ENCODE results near the gene ZNF341.

The ZNF341 gene

GRCh38 chr20:33827634-33828325 is 96.0 kb downstream of the ZNF341 start:
- Histone ChIP-seq H3K9me3 (ENCODE audit: control insufficient read depth in 2 of 2, low read length in 2 of 2) (no peaks in the 10 kb centered on the region), H3K9ac (ENCODE audit: low read depth in 1 of 2, low read length in 2 of 2) (no peak overlapping the region), H3K27me3 (ENCODE audit: control insufficient read depth in 2 of 2, insufficient read depth in 2 of 2, low read length in 2 of 2) (no peaks in the 10 kb centered on the region), H3K27ac (ENCODE audit: low read depth in 2 of 2, low read length in 2 of 2) (peak overlapping the region in 1 of 2 donors; percentile 34), H3K4me3 (ENCODE audit: low read length in 2 of 2) (no peak overlapping the region), H3K4me1 (ENCODE audit: control insufficient read depth in 2 of 2, insufficient read depth in 2 of 2, low read length in 2 of 2) (peaks cover 70 to 81% of the 10 kb centered on the region in 2 donors), H3K36me3 (ENCODE audit: control insufficient read depth in 2 of 2, insufficient read depth in 2 of 2, low read length in 2 of 2) (peaks cover 0 to 9% of the 10 kb centered on the region in 2 donors)

- peaks cover 0 to 6% of the 10 kb centered on the region in 2 donors for H3K36me3 ChIP-seq (ENCODE audit: control insufficient read depth in 2 of 2, insufficient read depth in 2 of 2, low read length in 2 of 2)
- no peak overlapping the region for H3K9ac ChIP-seq (ENCODE audit: low read depth in 1 of 2, low read length in 2 of 2)
- no peaks in the 10 kb centered on the region for H3K9me3 ChIP-seq (ENCODE audit: control insufficient read depth in 2 of 2, low read length in 2 of 2)
- peak overlapping the region in 1 of 2 donors; percentile 34 for H3K27ac ChIP-seq (ENCODE audit: low read depth in 2 of 2, low read length in 2 of 2)
- no peaks in the 10 kb centered on the region for H3K27me3 ChIP-seq (ENCODE audit: control insufficient read depth in 2 of 2, insufficient read depth in 2 of 2, low read length in 2 of 2)
- no peak overlapping the region for H3K4me3 ChIP-seq (ENCODE audit: low read length in 2 of 2)
- peaks cover 76 to 87% of the 10 kb centered on the region in 2 donors for H3K4me1 ChIP-seq (ENCODE audit: control insufficient read depth in 2 of 2, insufficient read depth in 2 of 2, low read length in 2 of 2)
These were observed 96.6 kb downstream of the ZNF341 start for GRCh38 chr20:33828326-33828844.

GRCh38 chr20:33828967-33829560 is 97.3 kb downstream of the ZNF341 start:
- Histone ChIP-seq H3K4me1 (ENCODE audit: control insufficient read depth in 2 of 2, insufficient read depth in 2 of 2, low read length in 2 of 2) (peaks cover 75 to 91% of the 10 kb centered on the region in 2 donors), H3K4me3 (ENCODE audit: low read length in 2 of 2) (peak overlapping the region in 1 of 2 donors; percentile 16), H3K27ac (ENCODE audit: low read depth in 2 of 2, low read length in 2 of 2) (no peak overlapping the region), H3K36me3 (ENCODE audit: control insufficient read depth in 2 of 2, insufficient read depth in 2 of 2, low read length in 2 of 2) (peaks cover 0 to 4% of the 10 kb centered on the region in 2 donors), H3K9ac (ENCODE audit: low read depth in 1 of 2, low read length in 2 of 2) (no peak overlapping the region), H3K27me3 (ENCODE audit: control insufficient read depth in 2 of 2, insufficient read depth in 2 of 2, low read length in 2 of 2) (no peaks in the 10 kb centered on the region), H3K9me3 (ENCODE audit: control insufficient read depth in 2 of 2, low read length in 2 of 2) (no peaks in the 10 kb centered on the region)

GRCh38 chr20:33829636-33830035 is 97.8 kb downstream of the ZNF341 start:
- Histone ChIP-seq H3K27ac (ENCODE audit: low read depth in 2 of 2, low read length in 2 of 2) (peak overlapping the region in 1 of 2 donors; percentile 31), H3K4me1 (ENCODE audit: control insufficient read depth in 2 of 2, insufficient read depth in 2 of 2, low read length in 2 of 2) (peaks cover 75 to 85% of the 10 kb centered on the region in 2 donors), H3K4me3 (ENCODE audit: low read length in 2 of 2) (no peak overlapping the region), H3K9me3 (ENCODE audit: control insufficient read depth in 2 of 2, low read length in 2 of 2) (no peaks in the 10 kb centered on the region), H3K36me3 (ENCODE audit: control insufficient read depth in 2 of 2, insufficient read depth in 2 of 2, low read length in 2 of 2) (peaks cover 0 to 4% of the 10 kb centered on the region in 2 donors), H3K9ac (ENCODE audit: low read depth in 1 of 2, low read length in 2 of 2) (no peak overlapping the region), H3K27me3 (ENCODE audit: control insufficient read depth in 2 of 2, insufficient read depth in 2 of 2, low read length in 2 of 2) (no peaks in the 10 kb centered on the region)

GRCh38 chr20:33830371-33830770 is 98.6 kb downstream of the ZNF341 start:
- peaks cover 0 to 10% of the 10 kb centered on the region in 2 donors for H3K36me3 ChIP-seq (ENCODE audit: control insufficient read depth in 2 of 2, insufficient read depth in 2 of 2, low read length in 2 of 2)
- H3K4me3 ChIP-seq (ENCODE audit: low read length in 2 of 2): no peak overlapping the region
- no peaks in the 10 kb centered on the region for H3K27me3 ChIP-seq (ENCODE audit: control insufficient read depth in 2 of 2, insufficient read depth in 2 of 2, low read length in 2 of 2)
- H3K9ac ChIP-seq (ENCODE audit: low read depth in 1 of 2, low read length in 2 of 2): no peak overlapping the region
- peaks cover 73 to 78% of the 10 kb centered on the region in 2 donors for H3K4me1 ChIP-seq (ENCODE audit: control insufficient read depth in 2 of 2, insufficient read depth in 2 of 2, low read length in 2 of 2)
- no peaks in the 10 kb centered on the region for H3K9me3 ChIP-seq (ENCODE audit: control insufficient read depth in 2 of 2, low read length in 2 of 2)
- H3K27ac ChIP-seq (ENCODE audit: low read depth in 2 of 2, low read length in 2 of 2): peak overlapping the region in 1 of 2 donors; percentile 31

GRCh38 chr20:33832103-33832804 is 100.5 kb downstream of the ZNF341 start:
- Histone ChIP-seq H3K27ac (ENCODE audit: low read depth in 2 of 2, low read length in 2 of 2) (peak overlapping the region; percentile 79 to 83), H3K4me3 (ENCODE audit: low read length in 2 of 2) (peak overlapping the region; percentile 51 to 64), H3K4me1 (ENCODE audit: control insufficient read depth in 2 of 2, insufficient read depth in 2 of 2, low read length in 2 of 2) (peaks cover 66 to 72% of the 10 kb centered on the region in 2 donors), H3K36me3 (ENCODE audit: control insufficient read depth in 2 of 2, insufficient read depth in 2 of 2, low read length in 2 of 2) (peaks cover 0 to 10% of the 10 kb centered on the region in 2 donors), H3K9ac (ENCODE audit: low read depth in 1 of 2, low read length in 2 of 2) (peak overlapping the region in 1 of 2 donors; percentile 3), H3K9me3 (ENCODE audit: control insufficient read depth in 2 of 2, low read length in 2 of 2) (no peaks in the 10 kb centered on the region), H3K27me3 (ENCODE audit: control insufficient read depth in 2 of 2, insufficient read depth in 2 of 2, low read length in 2 of 2) (no peaks in the 10 kb centered on the region)

GRCh38 chr20:33833333-33833732 is 101.5 kb downstream of the ZNF341 start:
- H3K27ac ChIP-seq (ENCODE audit: low read depth in 2 of 2, low read length in 2 of 2): peak overlapping the region; percentile 67 to 79
- no peaks in the 10 kb centered on the region for H3K27me3 ChIP-seq (ENCODE audit: control insufficient read depth in 2 of 2, insufficient read depth in 2 of 2, low read length in 2 of 2)
- no peak overlapping the region for H3K4me3 ChIP-seq (ENCODE audit: low read length in 2 of 2)
- peaks cover 66 to 72% of the 10 kb centered on the region in 2 donors for H3K4me1 ChIP-seq (ENCODE audit: control insufficient read depth in 2 of 2, insufficient read depth in 2 of 2, low read length in 2 of 2)
- H3K36me3 ChIP-seq (ENCODE audit: control insufficient read depth in 2 of 2, insufficient read depth in 2 of 2, low read length in 2 of 2): peaks cover 0 to 7% of the 10 kb centered on the region in 2 donors
- no peaks in the 10 kb centered on the region for H3K9me3 ChIP-seq (ENCODE audit: control insufficient read depth in 2 of 2, low read length in 2 of 2)
- no peak overlapping the region for H3K9ac ChIP-seq (ENCODE audit: low read depth in 1 of 2, low read length in 2 of 2)

GRCh38 chr20:33835615-33836172 is 103.9 kb downstream of the ZNF341 start:
- Histone ChIP-seq H3K4me1 (ENCODE audit: control insufficient read depth in 2 of 2, insufficient read depth in 2 of 2, low read length in 2 of 2) (peaks cover 70 to 73% of the 10 kb centered on the region in 2 donors), H3K4me3 (ENCODE audit: low read length in 2 of 2) (no peak overlapping the region), H3K27ac (ENCODE audit: low read depth in 2 of 2, low read length in 2 of 2) (no peak overlapping the region), H3K36me3 (ENCODE audit: control insufficient read depth in 2 of 2, insufficient read depth in 2 of 2, low read length in 2 of 2) (peaks cover 0 to 7% of the 10 kb centered on the region in 2 donors), H3K9ac (ENCODE audit: low read depth in 1 of 2, low read length in 2 of 2) (no peak overlapping the region), H3K27me3 (ENCODE audit: control insufficient read depth in 2 of 2, insufficient read depth in 2 of 2, low read length in 2 of 2) (no peaks in the 10 kb centered on the region), H3K9me3 (ENCODE audit: control insufficient read depth in 2 of 2, low read length in 2 of 2) (no peaks in the 10 kb centered on the region)

GRCh38 chr20:33836277-33836676 is 104.5 kb downstream of the ZNF341 start:
- H3K27me3 ChIP-seq (ENCODE audit: control insufficient read depth in 2 of 2, insufficient read depth in 2 of 2, low read length in 2 of 2): no peaks in the 10 kb centered on the region
- H3K4me1 ChIP-seq (ENCODE audit: control insufficient read depth in 2 of 2, insufficient read depth in 2 of 2, low read length in 2 of 2): peaks cover 69 to 73% of the 10 kb centered on the region in 2 donors
- no peaks in the 10 kb centered on the region for H3K9me3 ChIP-seq (ENCODE audit: control insufficient read depth in 2 of 2, low read length in 2 of 2)
- peaks cover 0 to 7% of the 10 kb centered on the region in 2 donors for H3K36me3 ChIP-seq (ENCODE audit: control insufficient read depth in 2 of 2, insufficient read depth in 2 of 2, low read length in 2 of 2)
- no peak overlapping the region for H3K9ac ChIP-seq (ENCODE audit: low read depth in 1 of 2, low read length in 2 of 2)
- peak overlapping the region in 1 of 2 donors; percentile 21 for H3K4me3 ChIP-seq (ENCODE audit: low read length in 2 of 2)
- peak overlapping the region; percentile 74 to 75 for H3K27ac ChIP-seq (ENCODE audit: low read depth in 2 of 2, low read length in 2 of 2)
